ENCODE data around the gene SAMMSON.

SAMMSON gene

GRCh38 chr3:70095260-70095659, 95.7 kb downstream of the SAMMSON start:
- no peaks in the 10 kb centered on the region for H3K4me1 ChIP-seq
- H3K27me3 ChIP-seq (ENCODE audit: control insufficient read depth, insufficient read depth, low read length): no peaks in the 10 kb centered on the region
- H3K36me3 ChIP-seq (ENCODE audit: control insufficient read depth, insufficient read depth, low read length): no peaks in the 10 kb centered on the region

GRCh38 chr3:70096376-70097066, 97.0 kb downstream of the SAMMSON start:
- no peaks in the 10 kb centered on the region for H3K4me1 ChIP-seq
- no peak overlapping the region for H3K4me3 ChIP-seq (ENCODE audit: low read depth, low read length)
- TF ChIP-seq CTCF (IDR thresholded peaks at IDR 0.05): no peak
- H3K9me3 ChIP-seq (ENCODE audit: control insufficient read depth, low read length): no peaks in the 10 kb centered on the region
- H2AFZ ChIP-seq: no peak overlapping the region
- H3K27me3 ChIP-seq (ENCODE audit: control insufficient read depth, insufficient read depth, low read length): no peaks in the 10 kb centered on the region
- H3K36me3 ChIP-seq (ENCODE audit: control insufficient read depth, insufficient read depth, low read length): no peaks in the 10 kb centered on the region
- H3K27ac ChIP-seq: no peak overlapping the region
- H3K4me2 ChIP-seq (ENCODE audit: low read length): no peak overlapping the region
- H3K79me2 ChIP-seq: no peaks in the 10 kb centered on the region
- H3K9ac ChIP-seq: no peak overlapping the region

More at GRCh38 chr3:70095260-70095659, 95.7 kb downstream of the SAMMSON start:
- no peak overlapping the region for H3K4me3 ChIP-seq (ENCODE audit: low read depth, low read length)
- no peaks in the 10 kb centered on the region for H3K79me2 ChIP-seq
- H3K4me2 ChIP-seq (ENCODE audit: low read length): no peak overlapping the region
- H2AFZ ChIP-seq: no peak overlapping the region
- H3K9ac ChIP-seq: no peak overlapping the region
- H3K27ac ChIP-seq: no peak overlapping the region
- TF ChIP-seq CTCF (IDR thresholded peaks at IDR 0.05): no peak
- H3K9me3 ChIP-seq (ENCODE audit: control insufficient read depth, low read length): no peaks in the 10 kb centered on the region

GRCh38 chr3:70097084-70097483, 97.6 kb downstream of the SAMMSON start:
- H3K79me2 ChIP-seq: no peaks in the 10 kb centered on the region
- no peak for TF ChIP-seq CTCF (IDR thresholded peaks at IDR 0.05)
- no peaks in the 10 kb centered on the region for H3K36me3 ChIP-seq (ENCODE audit: control insufficient read depth, insufficient read depth, low read length)
- no peak overlapping the region for H2AFZ ChIP-seq
- H3K4me3 ChIP-seq (ENCODE audit: low read depth, low read length): no peak overlapping the region
- H3K4me1 ChIP-seq: no peaks in the 10 kb centered on the region
- no peaks in the 10 kb centered on the region for H3K9me3 ChIP-seq (ENCODE audit: control insufficient read depth, low read length)
- no peak overlapping the region for H3K27ac ChIP-seq
- no peak overlapping the region for H3K4me2 ChIP-seq (ENCODE audit: low read length)
- no peaks in the 10 kb centered on the region for H3K27me3 ChIP-seq (ENCODE audit: control insufficient read depth, insufficient read depth, low read length)
- no peak overlapping the region for H3K9ac ChIP-seq

- Histone ChIP-seq H3K79me2 (no peaks in the 10 kb centered on the region), H3K27ac (no peak overlapping the region), H3K9ac (no peak overlapping the region), H3K9me3 (ENCODE audit: control insufficient read depth, low read length) (no peaks in the 10 kb centered on the region), H3K36me3 (ENCODE audit: control insufficient read depth, insufficient read depth, low read length) (no peaks in the 10 kb centered on the region), H3K4me1 (no peaks in the 10 kb centered on the region), H3K4me3 (ENCODE audit: low read depth, low read length) (no peak overlapping the region), H3K4me2 (ENCODE audit: low read length) (no peak overlapping the region), H2AFZ (no peak overlapping the region), H3K27me3 (ENCODE audit: control insufficient read depth, insufficient read depth, low read length) (no peaks in the 10 kb centered on the region)
- no peak for TF ChIP-seq CTCF (IDR thresholded peaks at IDR 0.05)
Observed at GRCh38 chr3:70108072-70108471, 108.5 kb downstream of the SAMMSON start.

DNA sequence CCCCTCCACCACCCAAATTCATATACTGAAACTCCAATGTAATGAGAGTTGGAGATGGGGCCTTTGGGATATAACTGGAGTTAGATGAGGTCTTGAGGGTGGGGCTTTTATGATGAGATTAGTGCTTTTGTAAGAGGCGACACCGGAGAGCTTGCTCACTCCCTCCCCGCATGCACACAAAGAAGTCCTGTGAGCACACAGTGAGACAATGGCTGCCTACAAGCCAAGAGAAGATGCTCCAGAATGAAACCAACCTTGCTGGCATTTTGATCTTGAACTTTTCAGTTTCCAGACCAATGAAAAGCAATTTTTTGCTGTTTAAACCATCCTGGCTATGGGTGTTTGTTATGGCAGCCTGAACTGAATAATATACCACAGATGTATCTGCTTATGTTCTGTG, 109.0 kb downstream of the SAMMSON start:
- Histone ChIP-seq H3K27ac (no peak overlapping the region), H3K4me3 (ENCODE audit: low read depth, low read length) (no peak overlapping the region), H3K9me3 (ENCODE audit: control insufficient read depth, low read length) (no peaks in the 10 kb centered on the region), H3K4me2 (ENCODE audit: low read length) (no peak overlapping the region), H3K36me3 (ENCODE audit: control insufficient read depth, insufficient read depth, low read length) (no peaks in the 10 kb centered on the region), H3K79me2 (no peaks in the 10 kb centered on the region), H3K9ac (no peak overlapping the region), H3K4me1 (no peaks in the 10 kb centered on the region), H3K27me3 (ENCODE audit: control insufficient read depth, insufficient read depth, low read length) (no peaks in the 10 kb centered on the region), H2AFZ (no peak overlapping the region)
- no peak for TF ChIP-seq CTCF (IDR thresholded peaks at IDR 0.05)

Measured in parathyroid adenoma (tissue), 2 donors.